GM18867 (cell line): ENCODE results near the gene GSK3B.

ENCODE experiments used
- ATAC-seq: cut with Tn5 transposase; IDR thresholded peaks from one replicate; pipeline ENCODE4 v1.9.1; 2021; ENCODE audit warnings: mild to moderate bottlenecking, moderate library complexity; ENCODE audit not compliant: unreplicated experiment

The GSK3B gene

DNA sequence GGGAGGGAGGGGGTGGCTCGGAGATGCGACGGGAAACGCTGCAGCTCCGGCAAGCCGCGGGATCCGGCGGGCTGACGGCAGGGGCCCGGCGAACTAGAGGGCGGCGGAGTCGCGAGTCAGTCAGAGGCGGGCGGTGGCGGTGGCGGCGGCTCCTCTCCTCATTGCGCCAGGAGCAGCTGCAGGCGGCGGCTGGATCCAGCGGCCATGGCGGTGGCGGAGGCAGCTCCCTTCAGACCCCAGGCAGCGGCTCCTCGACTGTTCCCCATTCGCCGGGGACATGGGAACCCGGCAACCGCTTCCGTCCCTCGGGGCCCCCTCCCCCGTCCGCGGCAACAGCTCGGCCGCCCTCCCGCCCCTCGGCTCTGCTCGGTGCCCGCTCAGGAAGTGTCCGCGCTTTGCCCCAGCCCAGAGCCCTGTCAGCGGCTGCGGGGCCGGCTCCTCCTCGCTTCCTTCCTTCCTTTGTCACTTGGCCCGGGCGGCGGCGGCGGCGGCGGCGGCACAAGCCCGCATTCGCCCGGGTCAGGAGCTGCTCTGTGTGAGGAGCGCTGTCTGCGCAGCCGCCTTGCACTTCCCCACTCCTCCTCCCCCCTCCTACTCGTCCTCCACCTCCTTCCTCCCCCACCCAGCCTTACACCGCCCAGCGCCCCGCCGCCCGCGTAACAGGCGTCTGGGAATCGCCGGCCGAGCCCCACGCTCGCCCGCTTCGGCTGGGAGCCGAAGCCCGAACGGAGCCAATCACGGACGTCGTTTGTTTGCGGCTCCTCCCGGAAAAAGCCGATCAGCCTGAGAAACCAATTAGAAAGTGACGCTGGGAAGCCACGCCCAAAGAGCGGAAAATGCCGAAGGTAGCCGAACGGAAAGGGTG, at the start of gene GSK3B:
Gene GSK3B (minus strand): TSS at position 537 of the 865 bp plus-strand sequence. CDS start 1,013 bp downstream, outside the sequence.
- peak; percentile 41 for ATAC-seq

DNA sequence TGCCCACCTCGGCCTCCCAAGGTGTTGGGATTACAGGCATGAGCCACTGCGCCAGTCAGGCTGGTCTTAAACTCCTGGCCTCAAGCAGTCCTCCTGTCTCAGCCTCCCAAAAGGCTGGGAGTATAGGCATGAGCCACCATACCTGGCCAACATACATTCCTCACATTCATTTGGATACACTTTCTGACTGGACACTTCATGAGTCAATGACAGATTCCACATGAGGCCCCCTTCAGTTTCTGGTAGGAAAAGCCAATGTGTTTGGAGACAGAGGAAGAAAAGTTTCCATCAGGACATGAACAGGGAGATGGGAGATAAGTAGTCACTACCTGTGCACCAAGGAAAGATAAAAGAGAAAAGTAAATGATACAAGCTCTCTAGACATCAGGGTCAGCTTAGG, 49.4 kb upstream of the GSK3B start:
- ATAC-seq, result no peak

DNA sequence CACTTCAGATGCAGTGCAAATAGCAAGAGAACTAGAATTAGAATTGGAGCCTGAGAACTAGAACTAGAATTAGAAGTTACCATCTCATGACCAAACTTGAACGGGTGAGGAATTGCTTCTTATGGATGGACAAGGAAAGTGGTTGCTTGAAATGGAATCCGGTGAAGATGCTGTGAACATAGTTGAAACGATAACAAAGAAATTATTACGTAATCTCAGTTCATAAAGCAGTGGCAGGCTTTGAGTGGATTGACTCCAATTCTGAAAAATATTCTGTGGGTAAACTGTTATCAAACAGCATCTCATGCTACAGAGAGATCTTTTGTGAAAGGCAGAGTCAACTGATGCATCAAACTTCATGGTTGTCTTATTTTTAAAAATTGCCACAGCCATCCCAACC, 48.0 kb upstream of the GSK3B start:
- ATAC-seq, result no peak

DNA sequence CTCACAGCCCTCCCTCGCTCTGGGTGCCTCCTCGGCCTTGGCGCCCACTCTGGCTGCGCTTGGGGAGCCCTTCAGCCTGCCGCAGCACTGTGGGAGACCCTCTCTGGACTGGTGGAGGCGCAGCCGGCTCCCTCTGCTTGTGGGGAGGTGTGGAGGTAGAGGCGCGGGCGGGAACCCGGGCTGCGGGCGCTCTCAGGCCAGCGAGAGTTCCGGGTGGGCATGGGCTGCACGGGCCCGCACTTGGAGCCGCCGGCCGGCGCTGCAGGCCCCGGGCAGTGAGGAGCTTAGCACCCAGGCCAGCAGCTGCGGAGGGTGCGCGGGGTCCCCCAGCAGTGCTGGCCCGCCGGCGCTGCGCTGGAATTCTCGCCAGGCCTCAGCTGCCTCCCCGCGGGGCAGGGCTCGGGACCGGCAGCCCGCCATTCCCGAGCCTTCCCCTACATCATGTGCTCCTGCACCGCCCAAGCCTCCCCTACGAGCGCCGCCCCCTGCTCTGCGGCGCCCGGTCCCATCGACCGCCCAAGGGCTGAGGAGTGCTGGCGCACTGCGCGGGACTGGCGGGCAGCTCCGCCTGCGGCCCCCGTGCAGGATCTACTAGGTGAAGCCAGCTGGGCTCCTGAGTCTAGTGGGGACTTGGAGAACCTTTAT, 46.0 kb upstream of the GSK3B start:
- ATAC-seq, result no peak

DNA sequence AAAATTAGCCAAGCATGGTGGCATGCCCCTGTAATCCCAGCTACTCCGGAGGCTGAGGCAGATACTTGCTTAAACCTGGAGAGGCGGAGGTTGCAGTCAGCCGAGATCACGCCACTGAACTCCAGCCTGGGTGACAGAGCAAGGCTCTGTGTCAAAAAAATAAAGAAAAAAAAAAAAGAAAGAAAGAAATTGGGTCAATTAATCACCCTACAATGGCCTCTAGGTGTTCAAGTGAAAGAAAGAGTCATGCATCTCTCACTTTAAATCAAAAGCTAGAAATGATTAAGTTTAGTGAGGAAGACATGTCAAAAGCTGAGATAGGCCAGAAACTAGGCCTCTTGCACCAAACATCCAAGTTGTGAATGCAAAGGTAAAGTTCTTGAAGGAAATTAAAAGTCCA, 44.9 kb upstream of the GSK3B start:
- no peak for ATAC-seq

DNA sequence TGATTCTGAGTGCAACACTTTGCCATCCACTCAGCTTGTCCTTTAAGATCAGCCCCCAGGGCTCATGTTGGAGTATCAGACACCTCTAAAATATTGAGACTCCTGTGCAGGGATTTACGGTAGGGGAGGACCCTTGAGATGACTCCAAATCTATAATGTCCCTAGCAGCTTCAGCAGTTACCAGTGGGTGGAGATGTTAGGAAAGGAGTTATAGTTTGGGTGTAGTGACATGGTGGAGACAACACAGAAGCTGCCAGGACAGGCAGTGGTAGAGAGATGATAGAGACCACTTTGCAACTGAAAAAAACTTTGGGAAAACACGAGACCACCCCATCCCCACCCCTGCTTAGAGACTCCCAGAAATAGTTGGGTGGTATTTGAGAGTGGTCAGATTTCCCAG, 43.3 kb upstream of the GSK3B start:
- ATAC-seq, result no peak

DNA sequence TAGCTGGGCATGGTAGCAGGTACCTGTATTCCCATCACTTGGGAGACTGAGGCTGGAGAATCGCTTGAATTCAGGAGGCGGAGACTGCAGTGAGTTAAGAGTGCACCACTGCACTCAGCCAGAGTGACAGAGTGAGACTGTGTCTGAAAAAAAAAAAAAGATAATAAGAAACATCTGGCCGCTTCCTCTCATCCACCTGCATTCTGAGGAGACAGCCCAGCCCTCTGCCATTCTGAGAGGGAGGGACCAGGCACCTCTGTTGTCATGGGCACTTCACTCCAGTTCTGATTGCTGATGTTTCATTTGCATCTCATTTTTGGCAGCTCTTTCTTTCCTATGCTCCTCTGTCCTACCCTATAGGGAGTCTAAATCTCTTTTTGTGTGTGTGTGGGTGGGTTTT, 36.4 kb upstream of the GSK3B start:
- ATAC-seq, result no peak

DNA sequence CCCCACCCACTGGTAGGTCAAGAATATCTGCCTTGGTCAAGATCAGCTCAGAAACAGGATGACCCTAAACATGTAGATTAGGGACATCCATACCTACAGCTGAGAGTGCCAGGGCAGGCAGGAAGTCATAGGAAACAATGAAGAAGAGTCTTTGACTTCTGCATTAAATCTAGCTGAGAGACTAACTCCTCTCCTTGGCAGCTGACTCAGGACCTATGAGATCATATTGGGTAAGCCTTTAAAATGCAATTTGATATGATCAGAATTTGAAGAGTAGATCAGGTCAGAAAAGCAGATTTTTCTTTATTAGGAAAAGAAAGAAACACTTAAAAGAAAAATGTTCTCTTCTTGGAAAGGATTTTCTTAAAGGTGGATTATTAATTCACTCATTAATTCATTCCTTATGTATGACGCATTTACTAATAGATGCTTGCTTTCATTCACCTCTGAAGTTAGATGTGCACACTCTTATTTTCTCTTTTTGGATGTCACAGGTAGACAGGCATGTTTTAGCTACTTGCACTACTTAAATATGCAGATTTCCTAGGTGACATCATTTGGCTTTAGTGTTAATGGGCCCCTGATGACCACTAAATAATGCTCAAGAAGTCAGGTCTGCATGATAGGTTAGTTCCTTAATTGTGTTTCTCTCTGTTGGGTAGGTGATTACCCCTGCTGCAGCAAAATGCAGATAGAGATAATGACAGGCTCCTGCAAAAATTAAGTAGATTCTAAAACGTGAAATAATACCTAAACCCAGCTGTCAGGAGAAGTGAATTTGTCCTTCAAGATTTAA, 35.7 kb upstream of the GSK3B start:
- ATAC-seq, result no peak

DNA sequence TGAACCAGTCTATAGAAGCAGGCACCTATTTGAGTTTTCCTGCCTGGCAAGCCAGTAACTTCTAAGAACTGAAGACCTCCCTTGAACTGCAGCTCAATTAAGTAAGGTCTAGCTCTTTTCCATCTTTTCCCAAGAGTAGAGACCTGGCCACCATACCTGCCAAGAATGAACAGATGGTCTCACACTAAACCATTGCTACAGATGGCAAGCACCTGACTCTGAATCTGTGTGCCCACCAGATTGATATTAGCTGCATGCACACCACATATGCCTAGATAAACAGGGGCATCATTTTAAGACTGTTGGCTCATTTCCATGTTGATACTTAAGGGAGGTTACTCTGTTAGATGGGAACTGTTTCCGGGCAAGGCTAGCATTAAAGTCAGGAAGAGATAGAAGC, 34.8 kb upstream of the GSK3B start:
- no peak for ATAC-seq

DNA sequence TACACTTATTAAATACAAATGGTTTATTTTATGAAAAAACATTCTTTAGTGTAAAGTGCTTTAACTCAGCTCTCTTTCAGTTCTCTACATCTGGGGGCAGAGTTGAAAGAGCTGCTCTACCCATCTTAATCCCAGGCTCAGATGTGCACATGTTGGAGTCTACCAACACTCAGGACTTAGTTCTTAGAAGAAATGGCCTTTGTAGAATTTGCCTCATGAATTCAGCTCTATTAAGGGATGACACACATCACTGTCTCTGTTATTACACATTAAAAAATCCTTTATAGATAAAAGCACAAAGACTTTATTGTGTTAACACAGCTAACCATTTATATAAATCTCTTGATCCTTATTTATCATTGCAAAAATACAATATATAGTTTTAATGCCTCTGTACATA, 31.7 kb upstream of the GSK3B start:
- ATAC-seq, result no peak

DNA sequence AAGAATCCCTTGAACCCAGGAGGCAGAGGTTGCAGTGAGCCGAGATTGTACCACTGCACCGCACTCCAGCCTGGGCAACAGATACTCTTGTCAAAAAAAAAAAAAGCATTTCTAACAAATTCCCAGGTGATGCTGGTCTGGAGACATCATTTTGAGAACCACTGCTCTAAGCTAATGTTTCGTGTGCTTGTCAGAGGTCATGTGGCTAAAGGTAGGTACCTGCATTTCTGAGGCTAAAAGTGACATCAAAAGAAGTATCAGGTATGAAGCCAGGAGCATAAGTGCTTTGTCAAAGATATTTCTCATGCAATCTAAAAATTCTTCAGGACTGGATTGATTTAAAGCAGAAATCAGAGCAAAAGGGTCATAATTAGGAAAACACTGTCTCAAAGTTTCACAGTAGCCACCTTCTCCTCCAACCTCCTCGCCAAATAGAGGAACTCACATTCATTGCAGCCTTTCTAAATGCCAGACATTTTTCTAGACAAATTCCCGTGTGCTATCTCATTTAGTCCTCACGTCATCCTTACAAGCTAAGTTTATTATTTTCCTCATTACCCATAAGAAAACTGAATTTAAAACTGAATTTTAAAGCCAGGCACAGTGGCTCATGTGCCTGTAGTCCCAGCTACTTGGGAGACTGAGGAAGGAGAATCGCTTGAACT, 25.7 kb upstream of the GSK3B start:
- no peak for ATAC-seq

DNA sequence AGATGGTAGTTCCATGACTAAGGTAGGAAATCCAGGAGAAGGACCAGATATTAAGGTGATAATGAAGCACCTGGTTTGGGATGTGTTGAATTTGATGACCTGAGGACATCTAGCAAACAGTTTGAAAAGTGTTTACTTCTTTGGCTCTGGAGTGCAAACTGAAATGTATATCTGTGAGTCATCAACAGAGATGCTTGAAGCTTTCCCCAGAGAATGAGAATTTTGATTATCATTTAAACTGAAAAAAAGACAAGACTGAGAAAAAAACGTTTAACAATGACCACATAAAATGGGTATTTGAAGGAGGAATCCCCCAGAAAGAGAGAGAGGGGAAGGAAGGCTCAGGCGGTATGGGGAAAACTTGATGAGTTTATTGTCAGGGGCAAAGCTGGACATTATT, 20.7 kb upstream of the GSK3B start:
- no peak for ATAC-seq

DNA sequence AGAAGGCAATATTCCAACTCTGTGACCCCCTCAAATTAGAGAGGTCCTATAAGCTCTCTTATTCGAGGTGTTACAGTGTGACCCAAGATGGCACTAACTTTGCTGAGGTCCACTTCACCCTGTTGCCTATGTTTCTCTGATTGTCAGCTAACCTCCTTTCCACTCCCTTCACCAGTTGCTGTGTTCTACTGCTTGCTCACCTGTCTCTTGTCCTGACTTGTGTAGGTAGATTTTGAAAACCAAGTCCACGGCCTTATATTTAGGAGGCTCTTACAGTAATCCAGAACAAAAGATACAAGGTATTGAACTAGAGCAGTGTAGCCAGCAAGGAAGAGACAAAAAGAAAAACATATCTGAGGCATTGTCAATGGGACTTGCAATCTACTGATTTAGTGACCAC, 20.1 kb upstream of the GSK3B start:
- no peak for ATAC-seq

DNA sequence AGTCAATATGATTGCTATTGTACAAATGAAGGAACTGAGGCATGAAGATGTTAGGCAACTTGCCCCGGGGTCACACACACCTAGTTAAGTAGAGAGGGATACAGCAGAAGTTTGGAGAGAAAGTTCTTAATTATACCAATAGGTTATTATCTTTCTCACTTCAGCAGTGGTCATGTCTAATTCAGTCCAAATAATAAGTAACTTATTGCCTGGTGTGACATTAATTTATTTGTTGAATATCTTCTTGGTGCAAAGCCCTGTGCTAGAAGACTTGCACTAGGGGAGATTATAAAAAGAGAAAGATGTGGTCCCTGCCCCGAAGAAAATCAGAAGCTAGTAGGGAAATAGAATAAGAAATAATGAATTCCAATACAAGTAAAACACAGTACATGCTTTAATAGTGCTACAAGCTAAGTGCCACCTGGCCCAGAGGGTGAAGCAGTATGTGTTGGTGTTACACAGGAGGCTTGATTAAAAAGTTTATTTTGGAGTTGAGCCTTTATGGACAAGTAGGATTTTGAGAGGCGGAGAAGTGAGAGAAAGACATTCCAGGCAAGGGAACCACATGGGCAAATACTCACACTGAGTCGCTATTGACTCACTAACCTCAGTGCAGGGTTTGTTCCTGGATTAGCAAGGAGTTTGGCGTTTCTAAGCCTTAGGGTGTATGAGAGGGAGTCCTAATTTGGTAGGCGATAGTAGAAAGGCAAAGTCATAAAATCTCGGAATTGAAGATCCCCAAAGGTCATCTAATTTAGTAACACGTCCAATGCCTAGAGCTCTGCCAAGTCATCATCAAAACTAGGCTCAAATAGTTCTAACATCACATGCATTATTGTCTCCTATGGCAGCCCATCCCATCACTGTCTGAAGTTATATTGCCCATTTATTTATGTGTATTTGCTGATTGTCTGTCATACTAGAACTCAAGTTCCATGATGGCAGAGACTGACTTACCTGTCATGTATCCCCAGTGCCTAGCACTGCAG, 19.2 kb upstream of the GSK3B start:
- no peak for ATAC-seq

DNA sequence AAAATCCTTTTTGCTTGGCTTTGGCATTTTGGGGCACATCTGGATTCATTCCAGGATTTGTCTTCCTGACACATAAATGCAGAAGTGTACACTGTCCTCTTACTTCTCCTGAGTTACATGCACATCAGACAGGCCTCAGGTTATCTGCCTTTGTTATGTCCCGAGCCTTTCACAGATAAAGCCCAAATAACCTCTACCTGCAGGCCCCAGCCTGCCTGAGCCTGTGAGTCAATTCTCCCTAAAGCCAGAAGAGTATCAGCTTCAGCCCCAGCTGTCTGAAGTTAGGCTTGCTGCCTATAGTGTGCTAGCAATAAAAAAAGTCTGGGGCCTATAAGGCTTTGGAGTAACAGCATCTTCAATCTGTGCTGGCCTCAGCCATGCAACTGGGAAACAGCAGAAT, 17.7 kb upstream of the GSK3B start:
- ATAC-seq, result no peak

DNA sequence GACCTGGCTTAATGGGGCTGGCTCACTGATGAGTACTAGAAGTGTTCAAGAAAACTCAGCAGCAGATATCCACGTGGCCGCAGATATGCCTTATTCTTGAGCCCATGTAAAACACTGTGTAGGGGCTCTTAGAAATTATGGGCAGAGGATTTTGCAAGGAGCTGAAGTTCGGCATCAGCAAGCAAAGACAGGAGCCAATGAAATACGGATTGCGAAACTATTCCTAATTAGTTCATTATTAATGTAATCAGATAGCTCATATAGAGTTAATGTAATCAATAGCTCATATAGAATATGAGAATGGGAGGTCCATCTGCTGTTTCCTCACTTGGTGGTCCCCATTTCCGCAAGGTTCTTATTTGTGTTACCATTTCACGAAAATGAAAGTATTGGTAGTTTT, 9.0 kb upstream of the GSK3B start:
- peak; percentile 23 for ATAC-seq

DNA sequence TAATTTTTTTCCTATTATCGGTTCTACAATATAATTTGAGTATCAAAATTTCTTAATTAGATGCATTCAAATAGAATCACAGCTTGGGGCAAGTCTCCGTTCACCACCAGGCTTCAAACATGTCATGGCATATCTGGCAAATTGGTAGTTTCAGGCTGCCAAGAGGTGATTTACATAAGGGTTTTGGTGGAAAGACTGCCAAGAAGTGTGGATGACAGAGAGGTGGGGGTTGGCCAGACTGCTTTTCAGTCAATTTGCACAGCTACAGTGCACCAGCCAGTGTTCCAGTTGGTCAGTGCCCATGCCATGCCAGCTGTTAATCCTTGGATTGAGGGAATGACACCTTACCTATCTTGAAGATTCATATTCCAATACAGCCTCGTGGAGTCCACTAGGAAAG, 8.4 kb upstream of the GSK3B start:
- ATAC-seq, result peak; percentile 41

DNA sequence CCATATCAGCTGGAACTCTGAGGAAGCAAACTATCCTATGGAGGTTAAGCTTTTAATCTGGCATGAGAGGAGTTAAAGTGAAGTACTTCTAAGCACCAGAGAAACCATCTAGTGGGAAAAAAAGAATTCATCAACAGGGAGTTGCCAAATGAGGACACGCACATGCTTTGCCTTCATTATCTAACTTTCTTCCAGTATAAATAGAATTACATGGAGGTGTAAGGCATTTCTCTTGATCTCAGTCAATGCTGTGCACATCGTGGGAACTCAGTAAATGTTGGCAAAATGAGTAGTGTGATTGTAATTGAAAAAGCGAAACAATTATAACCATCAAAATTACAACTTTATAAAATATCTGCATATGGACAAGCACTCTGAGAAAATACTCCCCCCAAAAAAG, 8.0 kb upstream of the GSK3B start:
- peak; percentile 7 for ATAC-seq

DNA sequence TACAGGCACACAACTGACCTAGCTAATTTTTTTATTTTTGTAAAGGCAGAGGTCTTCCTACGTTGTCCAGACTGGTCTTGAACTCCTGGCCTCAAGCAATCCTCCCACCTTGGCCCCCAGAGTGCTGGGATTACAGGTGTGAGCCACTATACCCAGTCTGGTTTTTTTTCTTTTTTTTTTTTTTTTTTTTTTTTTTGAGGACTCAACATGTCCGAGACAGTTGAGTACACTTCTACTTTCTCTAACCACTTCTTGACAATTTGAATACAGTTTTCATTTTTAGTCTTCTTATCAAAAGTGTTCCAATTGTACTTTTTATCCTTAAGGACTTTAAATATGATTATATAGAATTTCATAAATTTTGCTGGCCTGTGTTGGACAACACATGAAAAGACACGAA, 7.4 kb upstream of the GSK3B start:
- ATAC-seq, result peak; percentile 45

DNA sequence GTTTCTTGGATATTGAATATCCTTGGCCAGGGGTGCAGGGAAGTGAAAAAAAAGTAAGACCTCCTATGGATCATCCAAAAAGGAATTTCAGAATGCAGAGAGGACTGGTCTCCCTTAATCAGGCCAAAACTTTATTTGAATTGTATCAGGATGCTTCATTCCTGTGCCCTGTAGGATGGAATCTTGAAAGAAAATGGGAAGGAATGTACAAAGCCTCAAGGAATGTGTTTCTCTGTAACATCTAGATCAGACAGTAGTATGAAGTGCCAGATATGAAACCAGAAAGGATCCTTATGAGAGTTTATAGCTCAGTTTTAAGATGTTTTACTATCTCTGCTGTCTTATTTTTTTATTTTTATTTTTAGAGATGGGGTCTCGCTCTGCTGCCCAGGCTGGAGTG, 6.5 kb upstream of the GSK3B start:
- ATAC-seq, result no peak
